Astrocyte of the cerebellum (primary cell): ENCODE measurements around the gene SLC13A1.

ENCODE experiments used
- DNase-seq: peaks from one replicate; pipeline ENCODE4 v3.0.0-alpha.2; 2011; ENCODE audit warnings: low read depth
- H3K4me3 ChIP-seq: 2 replicates; pipeline ENCODE4 v1.5.1; 2011; ENCODE audit warnings: mild to moderate bottlenecking, low read depth, low read length, moderate library complexity
- in situ Hi-C: cut with HindIII; loops from 2 replicates; pipeline ENCODE4 v1.10.0; 2017; ENCODE audit warnings: low sequenced_read_pairs
- TF ChIP-seq, protein P1 (sequence below): IDR thresholded peaks from 2 replicates; pipeline ENCODE4 v1.5.1; 2012; ENCODE audit warnings: low read length, low read depth, moderate library complexity, mild to moderate bottlenecking; ENCODE audit errors: missing control alignments

SLC13A1 gene

GRCh38 chr7:123154231-123154860 is 45.4 kb downstream of the SLC13A1 start:
- peak; percentile 75 for DNase-seq
- in situ Hi-C loops: no loop called here
- no peak overlapping the region for H3K4me3 ChIP-seq
- TF ChIP-seq, protein P1, sequence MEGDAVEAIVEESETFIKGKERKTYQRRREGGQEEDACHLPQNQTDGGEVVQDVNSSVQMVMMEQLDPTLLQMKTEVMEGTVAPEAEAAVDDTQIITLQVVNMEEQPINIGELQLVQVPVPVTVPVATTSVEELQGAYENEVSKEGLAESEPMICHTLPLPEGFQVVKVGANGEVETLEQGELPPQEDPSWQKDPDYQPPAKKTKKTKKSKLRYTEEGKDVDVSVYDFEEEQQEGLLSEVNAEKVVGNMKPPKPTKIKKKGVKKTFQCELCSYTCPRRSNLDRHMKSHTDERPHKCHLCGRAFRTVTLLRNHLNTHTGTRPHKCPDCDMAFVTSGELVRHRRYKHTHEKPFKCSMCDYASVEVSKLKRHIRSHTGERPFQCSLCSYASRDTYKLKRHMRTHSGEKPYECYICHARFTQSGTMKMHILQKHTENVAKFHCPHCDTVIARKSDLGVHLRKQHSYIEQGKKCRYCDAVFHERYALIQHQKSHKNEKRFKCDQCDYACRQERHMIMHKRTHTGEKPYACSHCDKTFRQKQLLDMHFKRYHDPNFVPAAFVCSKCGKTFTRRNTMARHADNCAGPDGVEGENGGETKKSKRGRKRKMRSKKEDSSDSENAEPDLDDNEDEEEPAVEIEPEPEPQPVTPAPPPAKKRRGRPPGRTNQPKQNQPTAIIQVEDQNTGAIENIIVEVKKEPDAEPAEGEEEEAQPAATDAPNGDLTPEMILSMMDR: peak; percentile 79

GRCh38 chr7:123151443-123151842 is 48.3 kb downstream of the SLC13A1 start:
- TF ChIP-seq, protein P1: no peak
- no peak for DNase-seq
- H3K4me3 ChIP-seq: no peak overlapping the region
- in situ Hi-C loops: no loop called here

DNA sequence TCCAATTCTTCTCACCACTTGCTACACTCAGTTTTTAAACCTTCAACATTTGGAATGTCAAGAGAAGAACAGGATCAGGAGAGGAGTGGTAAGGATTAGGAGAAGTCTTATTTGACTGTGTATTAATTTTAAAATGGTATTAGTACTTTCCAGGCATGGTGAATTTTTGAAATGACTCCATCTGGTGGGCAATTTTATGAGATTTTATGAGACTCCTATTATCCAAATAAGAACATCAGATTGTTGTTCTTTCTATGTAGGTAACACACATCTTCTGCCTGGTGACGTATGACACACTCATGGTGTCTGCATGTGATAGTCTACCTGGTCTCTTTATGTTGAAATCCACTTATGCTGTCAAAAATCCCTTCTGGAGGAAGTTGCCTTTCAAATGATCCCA is 51.0 kb downstream of the SLC13A1 start:
- no peak overlapping the region for H3K4me3 ChIP-seq
- TF ChIP-seq, protein P1: no peak
- in situ Hi-C loops: no loop called here
- no peak for DNase-seq

DNA sequence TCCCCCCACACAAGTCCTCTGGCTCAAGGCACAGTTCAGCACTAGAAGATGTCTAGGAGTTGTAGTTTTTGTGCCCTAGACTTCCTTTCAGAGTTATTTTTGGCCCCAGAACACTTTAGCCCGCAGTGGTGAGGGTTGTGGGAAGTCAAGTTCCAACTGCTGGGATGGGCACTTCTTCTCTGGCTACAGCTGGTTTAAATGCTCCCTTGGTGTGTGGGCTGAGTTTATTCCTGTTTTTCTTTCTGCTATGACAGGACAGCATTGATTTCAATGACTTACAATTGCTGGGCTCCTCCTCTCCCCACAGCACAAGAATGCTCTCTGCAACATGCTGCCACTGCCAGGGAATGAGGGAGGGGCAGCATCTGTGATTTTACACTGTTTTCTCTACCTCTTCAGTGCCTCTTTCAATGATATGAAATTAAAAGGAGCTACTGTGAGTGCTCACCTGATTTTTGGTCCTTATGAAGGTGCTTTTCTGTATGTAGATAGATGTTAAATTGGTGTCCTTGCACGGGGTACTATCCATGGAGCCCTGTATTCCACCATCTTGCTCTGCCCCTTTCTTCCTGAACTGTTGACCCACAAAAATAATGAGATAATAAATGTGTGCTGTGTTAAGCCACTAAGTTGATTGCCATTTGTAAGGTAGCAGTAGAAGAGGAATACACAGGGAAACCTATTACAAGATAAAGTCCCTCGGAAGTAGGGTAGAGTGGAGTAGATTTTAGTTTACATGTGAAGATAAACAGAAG is 56.3 kb downstream of the SLC13A1 start:
- in situ Hi-C loops: no loop called here
- DNase-seq: no peak
- H3K4me3 ChIP-seq: no peak overlapping the region
- TF ChIP-seq, protein P1: no peak

GRCh38 chr7:123140561-123140960 is 59.2 kb downstream of the SLC13A1 start:
- TF ChIP-seq, protein P1: no peak
- DNase-seq: no peak
- H3K4me3 ChIP-seq: no peak overlapping the region
- in situ Hi-C loops: no loop called here

DNA sequence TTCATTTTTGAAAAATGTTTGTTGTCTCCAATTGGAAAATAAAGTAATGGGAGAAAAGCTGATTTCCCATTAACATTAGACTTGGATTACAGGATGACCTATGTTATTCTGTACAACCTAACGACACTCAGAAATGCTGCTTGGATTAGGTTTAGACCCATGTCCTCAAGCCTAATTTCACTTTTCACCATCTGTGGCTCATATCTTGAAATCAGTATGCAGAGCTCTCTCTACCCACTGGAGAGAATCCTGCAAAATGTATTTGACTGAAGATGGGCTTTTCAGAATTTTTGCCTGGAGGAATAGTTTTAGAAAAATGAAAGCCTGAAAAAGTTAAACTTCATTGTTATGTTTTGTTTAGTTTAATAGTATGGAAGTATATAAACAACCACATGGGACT is 63.8 kb downstream of the SLC13A1 start:
- TF ChIP-seq, protein P1: no peak
- no peak for DNase-seq
- in situ Hi-C loops: no loop called here
- H3K4me3 ChIP-seq: no peak overlapping the region
